B cell (primary cell): ENCODE results near the gene E2F3. TPM values are rescaled to one million over a fixed set of nuclear protein-coding genes. Genes with fewer than 3 reads are reported as not detected.
"Not testable (repeated sequence)": the region's sequence is repeated elsewhere in the genome, so short reads cannot be mapped to it uniquely, and the experiment has no call there.

ENCODE experiments used
- ATAC-seq: fragments of 200-7000 bp; cut with Tn5 transposase; one replicate; pipeline ENCODE4 v1.10.0; 2021; ENCODE audit warnings: low read depth, mild to moderate bottlenecking, moderate number of reproducible peaks, moderate library complexity
- CTCF ChIA-PET: fragments of 350-600 bp; sonication (Branson Sonifier 250); formaldehyde crosslinking; loops from one replicate; lab custom pipeline; 2021; ENCODE audit warnings: antibody characterized with exemption, inconsistent platforms; lab: Charles Lee
- POLR2A ChIA-PET: fragments of 350-600 bp; sonication (Branson Sonifier 250); formaldehyde crosslinking; loops from one replicate; lab custom pipeline; 2021; ENCODE audit warnings: antibody characterized with exemption; lab: Charles Lee
- DNase-seq: peaks from one replicate; pipeline ENCODE4 v3.0.0; 2013
- H2AFZ ChIP-seq: 2 replicates; pipeline ENCODE4 v1.6.1; 2012; ENCODE audit warnings: mild to moderate bottlenecking, low read depth, low read length; ENCODE audit not compliant: insufficient read depth, poor library complexity, severe bottlenecking
- H3K27ac ChIP-seq, 2 donors: 1 replicate in 1 of 2; 2 replicates in 1 of 2; pipeline ENCODE4 v1.5.1; 2012 to 2013; ENCODE audit warnings: low read length in 2 of 2, mild to moderate bottlenecking in 2 of 2, moderate library complexity in 1 of 2
- H3K27me3 ChIP-seq, 4 experiments: fragments of 200-600 bp in 1 of 4; sonication (generic) in 1 of 4; replicated peaks in 1 of 4; 1 replicate in 2 of 4; 2 replicates in 2 of 4; pipeline versions ENCODE4 v1.6.1 to v1.7.0; 2013 to 2016; ENCODE audit warnings: low read length in 3 of 4, mild to moderate bottlenecking in 2 of 4, mixed read lengths in 1 of 4, moderate library complexity in 1 of 4; ENCODE audit not compliant: insufficient read depth in 4 of 4, control insufficient read depth in 3 of 4; ENCODE audit errors: control extremely low read depth in 1 of 4
- H3K36me3 ChIP-seq, 2 experiments: replicated peaks in 1 of 2; 1 replicate in 1 of 2; 2 replicates in 1 of 2; pipeline versions ENCODE4 v1.6.1 to v1.7.1; 2013; ENCODE audit warnings: low read length in 1 of 2; ENCODE audit not compliant: insufficient read depth in 2 of 2, control insufficient read depth in 1 of 2; ENCODE audit errors: control extremely low read depth in 1 of 2, extremely low read depth in 1 of 2
- H3K4me1 ChIP-seq, 2 donors: fragments of 200-600 bp in 1 of 2; sonication (generic) in 1 of 2; 1 replicate in 1 of 2; 2 replicates in 1 of 2; pipeline versions ENCODE4 v1.5.1 to v1.6.1; 2013 to 2017; ENCODE audit warnings: low read length in 2 of 2; ENCODE audit not compliant: control insufficient read depth in 2 of 2, insufficient read depth in 2 of 2
- H3K4me2 ChIP-seq: replicated peaks from 2 replicates; pipeline ENCODE3; 2012; ENCODE audit warnings: mild to moderate bottlenecking, low read depth, low read length; ENCODE audit not compliant: poor library complexity, severe bottlenecking
- H3K4me3 ChIP-seq, 5 experiments: fragments of 200-600 bp in 1 of 5; sonication (generic) in 1 of 5; 1 replicate in 3 of 5; 2 replicates in 2 of 5; pipeline versions ENCODE4 v1.5.1 to v1.7.0; 2011 to 2016; ENCODE audit warnings: low read length in 4 of 5, mild to moderate bottlenecking in 4 of 5, low read depth in 2 of 5, control low read depth in 1 of 5, moderate library complexity in 1 of 5; ENCODE audit not compliant: insufficient read depth in 1 of 5; ENCODE audit errors: control extremely low read depth in 1 of 5, extremely low read depth in 1 of 5
- H3K79me2 ChIP-seq: fragments of 200-600 bp; sonication (generic); one replicate; pipeline ENCODE4 v1.6.0; 2016; ENCODE audit warnings: low read length; ENCODE audit not compliant: control insufficient read depth, insufficient read depth
- H3K9ac ChIP-seq: fragments of 200-600 bp; sonication (generic); 2 replicates; pipeline ENCODE4 v1.6.1; 2017; ENCODE audit warnings: mild to moderate bottlenecking, low read length, moderate library complexity
- H3K9me3 ChIP-seq, 3 donors: one replicate each; pipeline versions ENCODE4 v1.6.1 to v1.7.1; 2013; ENCODE audit warnings: low read length in 2 of 3; ENCODE audit not compliant: control insufficient read depth in 2 of 3, insufficient read depth in 1 of 3; ENCODE audit errors: control extremely low read depth in 1 of 3
- H4K20me1 ChIP-seq: 2 replicates; pipeline ENCODE4 v1.6.0; 2012; ENCODE audit warnings: mild to moderate bottlenecking, low read length; ENCODE audit not compliant: insufficient read depth, control insufficient read depth, poor library complexity, severe bottlenecking
- H3K27ac Mint-ChIP-seq: one replicate; pipeline ENCODE4 v1.8.0; 2021; ENCODE audit warnings: mixed read lengths
- H3K27me3 Mint-ChIP-seq: one replicate; pipeline ENCODE4 v1.8.0; 2021; ENCODE audit warnings: mixed read lengths
- H3K4me1 Mint-ChIP-seq: one replicate; pipeline ENCODE4 v1.8.0; 2021; ENCODE audit warnings: mixed read lengths
- H3K4me3 Mint-ChIP-seq: one replicate; pipeline ENCODE4 v1.8.0; 2021; ENCODE audit warnings: mixed read lengths
- H3K9me3 Mint-ChIP-seq: one replicate; pipeline ENCODE4 v1.8.0; 2022; ENCODE audit warnings: mixed read lengths; ENCODE audit not compliant: insufficient read depth
- EZH2 ChIP-seq: IDR thresholded peaks from 2 replicates; pipeline ENCODE4 v1.6.1; 2012; ENCODE audit warnings: borderline replicate concordance, low read depth, mild to moderate bottlenecking, moderate library complexity, low read length; ENCODE audit not compliant: insufficient read depth, poor library complexity, severe bottlenecking
- WGBS: methylation state at CpG from one replicate; pipeline ENCODE4 v1.1.5; 2013; ENCODE audit warnings: missing lambda C conversion rate; ENCODE audit not compliant: insufficient coverage; 5-methylcytosine and 5-hydroxymethylcytosine counted together
- intact Hi-C: fragments of 100-400 bp; cut with micrococcal nuclease; formaldehyde crosslinking; loops from one replicate; pipeline ENCODE4 v1.10.0; 2022
- polyA plus RNA-seq: library from polyadenylated mRNA; depleted of rRNA; stranded (reverse); fragments of >200 nt; gene quantifications from 2 replicates; pipeline ENCODE4 v1.2.3, GENCODE V29; 2012
- total RNA-seq, 2 donors: library from RNA; stranded (reverse); fragments of 120-200 nt in 1 of 2; gene quantifications; 1 replicate in 1 of 2; 2 replicates in 1 of 2; pipeline versions ENCODE4 v1.2.3 to v1.2.4, GENCODE V29; 2013 to 2022
- TF ChIP-seq, protein P1 (sequence below): fragments of 200-600 bp; IDR thresholded peaks from one replicate; pipeline ENCODE4 v1.8.0; 2022; ENCODE audit warnings: antibody characterized with exemption, mild to moderate bottlenecking

E2F3 gene
- total and polyA plus RNA-seq, 2 donors (not counting 1 experiment from before 2014, with no cell fraction given), result 2.2 to 8.3 TPM

DNA sequence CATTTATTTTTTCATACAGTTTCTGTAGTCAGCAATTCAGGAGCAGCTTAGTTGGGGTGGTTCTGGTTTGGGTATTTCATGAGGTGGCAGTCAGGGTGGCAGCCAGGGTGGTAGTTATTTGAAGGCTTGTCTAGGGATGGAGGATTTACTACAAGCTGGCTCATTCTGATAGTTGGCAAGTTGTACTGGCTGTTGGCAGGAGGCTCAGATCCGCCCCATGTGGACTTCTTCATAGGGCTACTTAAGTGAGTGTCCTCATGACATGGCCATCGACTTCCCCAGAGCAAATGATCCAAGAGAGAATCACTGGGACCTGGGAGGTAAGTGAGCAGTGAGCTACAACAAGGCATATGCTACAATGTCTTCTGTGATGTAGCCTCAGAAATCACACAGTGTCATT lies 110.2 kb downstream of the E2F3 start:
- TF ChIP-seq, protein P1, sequence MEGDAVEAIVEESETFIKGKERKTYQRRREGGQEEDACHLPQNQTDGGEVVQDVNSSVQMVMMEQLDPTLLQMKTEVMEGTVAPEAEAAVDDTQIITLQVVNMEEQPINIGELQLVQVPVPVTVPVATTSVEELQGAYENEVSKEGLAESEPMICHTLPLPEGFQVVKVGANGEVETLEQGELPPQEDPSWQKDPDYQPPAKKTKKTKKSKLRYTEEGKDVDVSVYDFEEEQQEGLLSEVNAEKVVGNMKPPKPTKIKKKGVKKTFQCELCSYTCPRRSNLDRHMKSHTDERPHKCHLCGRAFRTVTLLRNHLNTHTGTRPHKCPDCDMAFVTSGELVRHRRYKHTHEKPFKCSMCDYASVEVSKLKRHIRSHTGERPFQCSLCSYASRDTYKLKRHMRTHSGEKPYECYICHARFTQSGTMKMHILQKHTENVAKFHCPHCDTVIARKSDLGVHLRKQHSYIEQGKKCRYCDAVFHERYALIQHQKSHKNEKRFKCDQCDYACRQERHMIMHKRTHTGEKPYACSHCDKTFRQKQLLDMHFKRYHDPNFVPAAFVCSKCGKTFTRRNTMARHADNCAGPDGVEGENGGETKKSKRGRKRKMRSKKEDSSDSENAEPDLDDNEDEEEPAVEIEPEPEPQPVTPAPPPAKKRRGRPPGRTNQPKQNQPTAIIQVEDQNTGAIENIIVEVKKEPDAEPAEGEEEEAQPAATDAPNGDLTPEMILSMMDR, result no peak
- no peak for TF ChIP-seq EZH2
- intact Hi-C loops, result no loop called here
- Mint-ChIP-seq H3K27me3 (peaks cover 15% of the 10 kb centered on the region), H3K4me3 (no peak overlapping the region), H3K9me3 (no peaks in the 10 kb centered on the region), H3K4me1 (no peaks in the 10 kb centered on the region), H3K27ac (no peak overlapping the region)
- ChIA-PET CTCF (no interaction called here), POLR2A (no interaction called here)
- DNase-seq, result no peak
- no peaks in the 10 kb centered on the region for H3K79me2 ChIP-seq
- 72% methylated on average over 2 of the region's 2 CpGs for WGBS
- no peak for ATAC-seq
- H2AFZ ChIP-seq, result no peak overlapping the region
- H3K27ac ChIP-seq, result no peak overlapping the region
- H3K9ac ChIP-seq, result no peak overlapping the region
- no peak overlapping the region for H3K4me2 ChIP-seq
- no peaks in the 10 kb centered on the region for H4K20me1 ChIP-seq
- H3K36me3 ChIP-seq, result no peaks in the 10 kb centered on the region
- no peak overlapping the region for H3K4me3 ChIP-seq
- no peaks in the 10 kb centered on the region for H3K27me3 ChIP-seq
- H3K4me1 ChIP-seq, result no peaks in the 10 kb centered on the region
- no peaks in the 10 kb centered on the region for H3K9me3 ChIP-seq

DNA sequence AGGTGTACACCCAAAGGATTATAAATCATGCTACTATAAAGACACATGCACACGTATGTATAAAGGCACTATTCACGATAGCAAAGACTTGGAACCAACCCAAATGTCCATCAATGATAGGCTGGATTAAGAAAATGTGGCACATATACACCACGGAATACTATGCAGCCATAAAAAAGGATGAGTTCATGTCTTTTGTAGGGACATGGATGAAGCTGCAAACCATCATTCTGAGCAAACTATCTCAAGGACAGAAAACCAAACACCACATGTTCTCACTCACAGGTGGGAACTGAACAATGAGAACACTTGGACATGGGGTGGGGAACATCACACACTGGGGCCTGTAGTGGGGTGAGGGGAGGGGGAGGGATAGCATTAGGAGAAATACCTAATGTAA lies 123.5 kb downstream of the E2F3 start:
- H3K9me3 ChIP-seq, ATAC-seq, H3K4me3 ChIP-seq, H3K9ac ChIP-seq, H3K27me3 ChIP-seq, POLR2A ChIA-PET, H3K4me3 Mint-ChIP-seq, H3K27ac Mint-ChIP-seq, intact Hi-C loops, H3K36me3 ChIP-seq, H3K9me3 Mint-ChIP-seq, H3K27ac ChIP-seq, H4K20me1 ChIP-seq, DNase-seq, H3K79me2 ChIP-seq, H3K4me1 ChIP-seq, H3K4me1 Mint-ChIP-seq, H3K4me2 ChIP-seq, H2AFZ ChIP-seq: not testable (repeated sequence)
- H3K27me3 Mint-ChIP-seq, result peaks cover 14% of the 10 kb centered on the region
- CTCF ChIA-PET, result interaction anchor here (1.2 kb wide), 1 partner anchor 236 kb away, joined by 4 read pairs; no protein-coding TSS in a partner anchor
- WGBS, result no CpG with 5 or more reads among the region's 3 CpGs
